HG03457 (cell line): Measurements from ENCODE around the gene PLIN1.
"Not testable (repeated sequence)": the region's sequence is repeated elsewhere in the genome, so short reads cannot be mapped to it uniquely, and the experiment has no call there.

Experiments
- ATAC-seq: cut with Tn5 transposase; IDR thresholded peaks from one replicate; pipeline ENCODE4 v1.9.1; 2021; ENCODE audit warnings: moderate number of reproducible peaks; ENCODE audit not compliant: unreplicated experiment

The PLIN1 gene, protein sequence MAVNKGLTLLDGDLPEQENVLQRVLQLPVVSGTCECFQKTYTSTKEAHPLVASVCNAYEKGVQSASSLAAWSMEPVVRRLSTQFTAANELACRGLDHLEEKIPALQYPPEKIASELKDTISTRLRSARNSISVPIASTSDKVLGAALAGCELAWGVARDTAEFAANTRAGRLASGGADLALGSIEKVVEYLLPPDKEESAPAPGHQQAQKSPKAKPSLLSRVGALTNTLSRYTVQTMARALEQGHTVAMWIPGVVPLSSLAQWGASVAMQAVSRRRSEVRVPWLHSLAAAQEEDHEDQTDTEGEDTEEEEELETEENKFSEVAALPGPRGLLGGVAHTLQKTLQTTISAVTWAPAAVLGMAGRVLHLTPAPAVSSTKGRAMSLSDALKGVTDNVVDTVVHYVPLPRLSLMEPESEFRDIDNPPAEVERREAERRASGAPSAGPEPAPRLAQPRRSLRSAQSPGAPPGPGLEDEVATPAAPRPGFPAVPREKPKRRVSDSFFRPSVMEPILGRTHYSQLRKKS

DNA sequence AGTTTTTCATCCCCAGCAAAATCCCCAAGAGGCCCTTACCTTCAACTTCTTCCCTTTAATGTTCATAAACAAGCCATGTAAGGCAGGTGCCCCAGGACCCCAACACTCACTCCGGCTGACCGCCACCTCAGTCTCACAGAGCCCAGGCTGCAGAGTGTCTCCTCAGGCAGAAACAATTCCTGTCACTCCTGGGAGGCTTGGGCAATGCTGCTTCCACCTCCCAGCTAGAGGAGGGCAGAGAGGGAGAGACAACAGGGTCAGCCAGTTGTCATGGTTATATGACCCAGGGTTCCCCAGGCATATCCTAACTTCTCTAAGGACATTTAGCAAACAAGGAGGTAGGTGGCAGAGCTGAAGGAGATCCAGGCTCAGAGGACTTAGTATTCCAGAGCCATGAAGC is at the start of gene PLIN1:
Gene PLIN1 (minus strand): TSS at position 156 of the 400 bp plus-strand sequence. CDS start 1,878 bp downstream, outside the sequence.
- no peak for ATAC-seq

DNA sequence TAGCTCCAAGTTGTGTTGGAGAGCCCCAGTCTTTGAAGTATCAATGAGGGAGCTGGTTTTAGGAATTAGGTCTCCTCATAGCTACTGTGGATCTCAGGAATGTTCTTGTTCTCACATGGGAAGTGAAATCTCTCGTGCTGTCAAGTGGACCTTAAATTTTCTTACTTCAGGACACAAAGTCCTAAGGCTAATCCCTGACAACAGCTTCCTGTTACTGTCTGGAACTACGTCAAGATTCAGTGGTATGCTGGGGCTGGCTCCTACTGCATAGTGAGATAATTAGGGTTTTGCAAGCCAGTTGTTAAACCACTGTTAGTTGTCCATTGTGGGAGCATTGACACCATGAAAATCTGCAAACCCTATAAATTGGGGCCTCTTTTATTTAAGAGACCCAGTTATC is 49.1 kb upstream of the PLIN1 start:
- ATAC-seq, result no peak

DNA sequence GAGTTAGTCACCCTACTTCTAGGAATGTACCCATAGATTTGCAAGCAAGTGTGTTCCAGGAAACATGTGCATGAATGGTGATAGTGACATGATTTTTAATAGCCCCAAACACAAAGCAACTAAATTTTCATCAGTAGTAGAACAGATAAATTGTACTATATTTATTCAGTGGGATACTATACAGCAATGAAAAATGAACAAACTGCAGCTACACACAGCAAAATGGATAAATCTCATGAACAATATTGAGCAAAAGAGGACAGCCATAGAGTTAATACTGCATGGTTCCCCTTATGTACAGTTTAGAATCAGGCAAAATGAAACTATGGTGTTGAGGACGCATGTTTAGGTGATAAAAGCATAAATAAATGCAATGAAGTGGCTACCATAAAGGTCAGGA is 45.9 kb upstream of the PLIN1 start:
- ATAC-seq, result no peak

DNA sequence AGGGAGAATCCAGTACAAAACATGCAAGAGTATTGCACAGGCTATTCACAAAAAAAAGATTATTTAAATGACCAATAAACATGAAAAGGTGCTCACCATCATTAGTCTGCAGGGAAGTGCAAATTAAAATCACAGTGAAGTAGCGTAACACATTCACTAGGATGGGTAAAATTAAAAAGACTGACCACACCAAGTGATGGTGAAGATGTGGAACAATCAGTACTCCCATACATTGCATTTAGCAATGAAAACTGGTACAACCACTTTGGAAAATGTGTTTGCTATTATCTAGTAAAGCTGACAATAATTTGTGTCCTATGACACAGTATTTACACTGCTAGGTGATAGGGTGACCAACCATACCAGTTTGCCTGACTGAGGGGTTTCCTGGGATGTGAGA is 45.5 kb upstream of the PLIN1 start:
- no peak for ATAC-seq

DNA sequence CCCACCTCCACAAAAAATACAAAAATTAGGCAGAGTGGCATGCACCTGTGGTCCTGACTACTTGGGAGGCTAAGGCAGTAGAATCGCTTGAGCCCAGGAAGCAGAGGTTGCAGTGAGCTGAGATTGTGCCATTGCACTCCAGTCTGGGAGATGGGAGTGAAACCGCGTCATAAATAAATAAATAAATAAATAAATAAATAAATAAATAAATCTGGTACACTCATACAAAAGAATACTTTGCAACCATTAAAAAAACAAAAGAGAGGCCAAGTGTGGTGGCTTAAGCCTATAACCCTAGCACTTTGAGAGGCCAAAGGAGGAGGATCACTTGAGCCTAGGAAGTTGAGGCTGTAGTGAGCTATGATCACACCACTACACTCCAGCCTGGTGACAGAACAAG is 43.9 kb upstream of the PLIN1 start:
- no peak for ATAC-seq

DNA sequence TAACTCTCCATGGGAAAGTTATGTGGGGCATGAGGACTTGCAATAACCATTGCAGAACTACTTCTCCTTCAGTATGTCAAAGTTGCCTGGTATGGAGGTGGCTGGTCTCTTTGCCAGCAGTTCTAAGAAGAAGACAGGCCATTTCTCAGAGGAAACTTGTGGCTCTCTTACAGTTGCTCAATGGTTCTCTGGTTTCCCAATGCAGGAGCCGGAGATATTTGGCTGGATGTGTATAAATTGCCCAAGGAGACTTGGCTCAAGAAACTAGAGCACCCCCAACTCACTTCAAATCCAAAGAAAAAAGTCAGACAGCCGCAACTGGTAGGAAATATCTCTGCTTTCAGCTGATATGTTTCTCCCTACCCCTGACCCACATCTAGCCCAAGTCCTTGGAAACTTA is 35.6 kb upstream of the PLIN1 start:
- ATAC-seq, result no peak

DNA sequence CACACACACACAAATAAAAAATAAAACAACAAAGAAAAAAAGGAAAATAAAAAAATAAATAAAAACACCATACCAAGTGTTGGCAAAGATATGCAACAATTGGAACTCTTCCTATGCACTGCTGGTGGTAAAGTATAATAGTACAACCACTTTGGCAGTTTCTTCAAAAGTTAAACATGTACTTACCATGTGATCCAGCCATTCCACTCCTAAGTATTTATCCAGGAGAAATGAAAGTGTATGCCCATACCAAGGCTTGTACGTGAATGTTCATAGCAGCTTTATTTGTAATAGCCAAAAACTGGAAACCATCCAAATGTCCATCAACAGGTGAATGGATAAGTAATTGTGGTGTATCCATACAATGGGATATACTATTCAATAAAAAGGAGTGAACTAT is 28.4 kb upstream of the PLIN1 start:
- no peak for ATAC-seq

DNA sequence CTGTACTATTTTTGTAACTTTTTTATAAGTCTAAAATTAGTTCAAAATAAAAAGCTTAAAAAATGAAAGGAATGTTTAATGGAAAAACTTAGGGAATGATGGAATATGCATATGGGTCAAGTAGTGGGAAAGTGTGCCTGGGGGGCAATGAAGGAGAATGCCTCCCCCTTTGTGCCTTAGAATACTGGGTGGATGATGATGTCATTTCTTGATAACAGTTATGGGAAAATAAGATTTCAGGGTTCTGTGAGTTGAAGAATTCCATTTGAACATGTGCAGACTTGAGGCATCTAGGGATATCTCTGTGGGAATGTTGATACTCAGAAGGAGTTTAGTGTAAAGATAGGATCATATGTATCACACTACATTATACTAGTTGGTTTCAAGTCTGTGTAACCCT is 25.2 kb upstream of the PLIN1 start:
- ATAC-seq, result no peak

DNA sequence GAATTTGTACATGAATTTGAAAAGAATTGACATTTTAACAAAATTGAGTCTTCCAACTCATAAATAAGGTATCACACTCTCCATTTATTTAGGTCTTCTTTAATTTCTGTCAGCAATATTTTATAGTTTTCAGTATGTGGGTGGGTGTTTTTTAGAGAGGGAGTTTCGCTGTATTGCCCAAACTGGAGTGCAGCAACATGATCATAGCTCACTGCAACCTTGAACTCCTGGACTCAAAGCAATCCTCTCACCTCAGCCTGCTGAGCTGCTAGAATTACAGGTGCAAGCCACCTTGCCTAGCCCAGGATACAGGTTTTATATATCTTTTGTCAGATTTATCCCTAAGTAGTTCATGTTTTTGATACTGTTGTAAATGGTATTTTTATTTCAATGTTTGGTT is 16.0 kb upstream of the PLIN1 start:
- no peak for ATAC-seq

DNA sequence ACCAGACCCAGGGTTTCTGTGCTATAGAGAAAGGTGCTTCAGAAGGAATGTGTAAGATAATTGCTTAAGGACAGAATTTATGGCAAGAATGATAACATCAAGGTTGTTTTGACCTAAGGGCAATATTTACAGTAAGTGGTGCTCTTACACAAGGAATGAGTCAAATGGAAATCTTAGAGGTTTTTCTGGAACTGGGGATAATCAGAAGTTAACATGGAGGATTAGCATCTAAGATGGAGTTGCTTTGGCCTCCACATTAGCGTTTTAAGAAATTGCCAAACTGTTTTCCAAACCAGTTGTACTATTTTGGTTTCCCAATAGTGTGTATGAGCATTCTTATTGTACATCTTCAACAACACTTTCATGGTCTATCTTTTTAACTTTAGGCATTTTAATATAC is 14.5 kb upstream of the PLIN1 start:
- ATAC-seq, result no peak

DNA sequence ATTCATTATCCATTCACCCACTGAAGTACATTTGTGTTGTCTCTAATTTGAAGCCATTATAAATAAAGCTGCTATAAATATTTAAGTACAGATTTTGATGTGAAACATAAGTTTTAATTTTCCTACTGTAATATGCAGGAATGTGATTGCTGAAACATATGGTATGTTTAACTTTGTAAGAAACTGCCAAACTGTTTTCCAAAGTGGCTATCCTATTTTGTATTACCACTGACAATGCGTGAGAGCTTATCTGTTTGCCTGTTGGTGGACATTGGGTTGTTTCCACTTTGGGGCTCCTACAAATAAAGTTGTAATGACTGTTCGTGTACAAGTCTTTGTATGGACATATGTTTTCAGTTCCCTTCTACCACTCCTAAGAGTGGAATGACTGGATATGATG is 13.9 kb upstream of the PLIN1 start:
- no peak for ATAC-seq

DNA sequence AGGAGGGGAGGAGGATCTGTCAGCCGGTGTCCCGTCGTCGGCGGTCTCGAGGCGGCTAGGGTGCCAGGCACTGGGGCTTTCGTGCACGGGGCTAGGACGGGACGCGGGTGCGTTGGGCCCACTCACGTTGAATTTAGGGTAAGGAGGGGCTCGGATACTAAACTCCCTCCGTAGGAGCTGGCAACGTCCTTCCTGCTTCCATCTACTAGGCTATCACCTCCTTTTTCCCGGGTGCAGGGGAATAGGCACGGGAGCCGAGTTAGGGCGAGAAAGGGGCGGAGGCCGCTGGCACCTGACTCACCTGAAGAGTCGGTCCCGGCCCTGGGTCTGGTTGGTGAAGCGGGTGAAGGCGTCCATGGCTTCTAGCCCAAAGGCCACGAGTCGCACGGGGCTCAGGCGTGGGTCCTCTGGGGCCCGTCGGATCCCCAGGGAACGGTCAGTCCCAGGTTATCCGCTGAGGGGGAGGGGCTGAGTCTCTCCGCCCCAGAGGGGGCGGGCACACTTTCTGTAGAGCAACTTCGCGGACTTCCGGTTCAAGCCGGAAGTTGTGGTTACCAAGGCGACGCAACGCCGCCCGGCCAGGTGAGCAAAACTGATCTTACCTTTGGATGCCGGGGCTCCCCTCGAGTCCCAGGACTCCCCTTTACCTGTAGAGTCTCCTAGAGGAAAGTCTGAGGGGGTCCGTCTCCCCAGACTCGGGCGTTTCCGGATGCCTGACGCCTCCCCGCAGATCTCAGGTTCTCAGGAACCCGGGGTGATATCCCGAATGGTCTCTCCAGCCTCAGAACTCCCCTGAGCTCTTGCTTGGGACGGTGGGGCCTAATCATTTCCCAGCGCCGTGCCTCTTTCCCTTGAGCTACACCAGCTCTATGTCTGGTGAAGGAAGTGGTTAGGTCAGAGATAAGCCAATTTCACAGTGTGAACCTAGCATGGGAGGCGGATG is 11.4 kb upstream of the PLIN1 start, which contains the start of the genes PEX11A and WDR93:
Gene PEX11A (minus strand): TSS at position 479 of the 943 bp plus-strand sequence. CDS start 122 bp downstream, at position 357.
Gene WDR93 (plus strand): TSS at position 536 of the 943 bp plus-strand sequence. CDS start 10,936 bp downstream, outside the sequence.
- peak; percentile 73 for ATAC-seq

DNA sequence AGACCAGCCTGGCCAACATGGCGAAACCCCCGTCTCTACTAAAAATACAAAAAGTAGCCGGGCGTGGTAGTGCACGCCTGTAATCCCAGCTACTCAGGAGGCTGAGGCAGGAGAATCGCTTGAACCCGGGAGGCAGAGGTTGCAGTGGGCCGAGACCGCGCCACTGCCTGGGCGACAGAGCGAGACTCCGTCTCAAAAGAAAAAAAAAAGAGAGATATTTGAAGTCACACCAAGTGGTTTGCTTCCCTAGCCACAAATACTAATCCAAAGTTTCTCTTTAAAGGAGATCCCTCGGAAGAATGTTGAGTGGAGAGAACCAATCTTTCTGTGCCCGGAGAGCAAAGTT is 10.7 kb upstream of the PLIN1 start:
- not testable (repeated sequence) for ATAC-seq

DNA sequence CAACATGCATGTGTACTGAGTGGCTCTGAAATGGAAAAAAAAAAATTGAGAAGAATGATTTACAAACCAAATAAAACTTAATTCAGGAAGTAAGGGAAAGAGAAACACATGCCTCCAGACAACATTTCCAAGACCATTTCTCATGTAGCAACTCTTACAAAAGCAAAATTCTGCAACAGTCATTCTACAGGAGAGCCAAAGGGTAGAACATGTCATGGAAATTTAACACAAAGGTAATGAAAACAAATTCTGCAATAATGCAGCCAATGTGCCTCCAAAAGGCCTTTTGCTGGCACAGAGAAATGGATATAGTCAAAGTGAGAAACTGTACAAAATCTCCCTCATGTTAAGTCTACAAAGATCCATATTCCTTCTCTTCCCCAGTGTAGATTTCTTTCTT is 7.4 kb upstream of the PLIN1 start:
- ATAC-seq, result no peak

DNA sequence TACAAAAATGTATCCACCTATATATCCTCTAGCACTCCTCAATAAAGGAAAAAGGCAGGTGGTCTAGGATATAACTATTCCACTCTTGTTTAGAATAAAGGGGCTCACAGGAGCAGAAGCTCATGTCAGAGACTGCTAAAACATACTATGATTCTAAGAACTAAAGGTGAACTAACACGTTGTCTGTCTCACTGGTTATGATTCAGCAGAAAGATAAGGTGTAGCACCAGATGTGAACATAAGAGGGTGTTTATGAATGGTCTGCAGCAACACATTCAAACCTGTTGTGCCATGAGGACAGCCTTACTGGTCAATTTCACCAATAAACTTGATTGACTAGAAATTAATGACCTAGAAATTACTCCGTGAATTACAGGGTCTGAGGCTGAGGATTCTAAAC is 6.8 kb upstream of the PLIN1 start:
- no peak for ATAC-seq

DNA sequence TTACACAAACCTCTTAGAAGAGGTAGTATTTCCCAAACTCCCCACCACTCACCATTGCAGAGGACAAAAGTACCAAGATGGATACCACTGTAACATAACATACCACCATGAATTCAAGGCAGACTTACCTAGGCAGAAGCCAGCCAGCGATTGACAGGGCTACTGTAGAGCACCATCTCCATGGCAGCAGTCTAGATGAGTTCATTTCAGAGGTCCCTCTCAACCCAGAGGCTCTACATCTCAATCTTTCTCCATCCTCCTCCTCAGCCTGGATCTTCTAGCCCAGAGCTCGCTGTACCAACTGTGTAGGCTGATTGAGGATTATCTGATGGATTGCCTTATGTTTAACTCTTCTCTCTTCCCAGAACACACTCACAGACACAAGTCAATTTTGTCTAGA is 2.0 kb upstream of the PLIN1 start:
- no peak for ATAC-seq

DNA sequence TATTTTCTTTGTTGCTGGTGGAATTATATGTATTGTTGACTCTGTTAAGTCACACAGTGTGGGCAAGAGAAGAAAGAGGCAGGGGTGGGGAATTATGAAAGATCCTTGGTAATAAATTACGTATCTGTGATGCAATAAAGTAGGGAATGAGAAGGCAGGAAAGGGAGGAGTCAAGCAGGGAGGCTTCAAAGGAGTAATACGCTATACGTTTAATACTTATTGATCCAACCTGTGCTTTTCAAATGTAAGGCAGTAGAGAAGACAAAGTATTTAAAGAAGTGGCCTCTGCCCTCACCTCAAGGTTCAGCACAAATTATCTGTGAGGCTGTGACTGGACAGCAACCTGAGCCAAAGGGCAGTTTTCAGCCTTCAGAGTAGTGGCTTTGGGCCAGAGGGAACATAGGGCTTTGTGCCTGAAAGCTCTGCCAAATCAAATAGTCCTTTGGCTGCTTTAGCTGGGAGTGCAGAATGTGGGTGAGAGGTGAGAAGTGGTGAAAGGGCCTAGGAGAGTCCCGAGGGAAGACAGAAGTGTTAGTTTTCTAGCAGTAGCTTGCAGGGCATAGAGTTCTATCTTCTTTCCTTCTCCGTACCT is 1.2 kb upstream of the PLIN1 start:
- no peak for ATAC-seq

DNA sequence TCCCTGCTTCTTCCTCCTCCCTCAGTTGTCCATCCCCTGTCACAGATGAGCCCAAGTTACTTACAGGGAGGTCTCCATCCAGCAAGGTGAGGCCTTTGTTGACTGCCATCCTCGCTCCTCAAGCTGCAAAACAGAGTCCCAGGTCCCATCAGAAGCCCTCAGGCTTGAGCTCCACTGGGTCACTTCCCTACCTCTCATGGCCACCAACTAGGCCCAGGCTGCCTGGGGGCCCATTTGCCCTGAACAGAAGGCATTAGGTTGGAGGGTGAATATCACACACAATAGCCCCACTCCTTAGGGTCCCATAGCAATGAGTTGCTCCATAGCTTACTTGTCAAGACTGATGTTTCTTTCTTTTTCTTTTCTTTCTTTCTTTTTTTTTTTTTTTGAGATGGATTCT is 1.8 kb downstream of the PLIN1 start:
- ATAC-seq, result no peak

DNA sequence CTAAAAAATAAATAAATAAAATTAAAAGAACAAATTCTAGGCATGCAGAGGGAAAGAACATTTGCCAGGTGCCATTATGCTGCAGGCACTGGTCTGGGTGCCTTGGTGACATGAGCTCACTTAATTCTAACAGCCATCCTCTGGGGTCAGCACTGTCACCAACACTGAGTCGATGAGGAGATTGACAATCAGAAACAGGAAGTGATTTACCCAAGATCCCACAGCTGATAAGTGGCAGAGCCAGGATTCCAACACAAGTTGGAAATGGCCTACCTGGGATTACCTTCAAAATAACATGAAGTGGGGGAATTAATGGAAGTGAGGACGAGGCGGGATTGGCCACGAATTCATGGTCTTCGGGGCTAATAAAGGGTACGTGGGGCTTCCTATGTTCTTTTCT is 3.6 kb downstream of the PLIN1 start:
- ATAC-seq, result no peak

DNA sequence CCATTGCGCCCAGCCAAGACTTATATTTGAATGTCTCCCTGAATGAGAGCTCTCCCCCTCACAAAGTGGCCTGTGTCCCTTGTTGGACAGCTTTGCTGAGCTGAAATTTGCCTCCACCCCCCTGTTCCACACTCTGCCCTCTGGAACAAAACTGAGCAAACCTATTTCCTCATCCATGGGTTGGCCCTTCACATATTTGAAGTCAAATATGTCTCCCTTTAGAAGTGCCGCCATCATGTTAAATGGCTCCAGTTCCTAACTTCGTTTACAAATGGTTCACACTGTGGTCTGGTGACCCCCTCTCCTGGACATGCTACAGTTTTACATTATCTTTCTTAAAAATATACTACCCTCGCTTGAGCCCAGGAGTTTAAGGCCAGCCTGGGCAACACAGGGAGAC is 4.6 kb downstream of the PLIN1 start:
- no peak for ATAC-seq

DNA sequence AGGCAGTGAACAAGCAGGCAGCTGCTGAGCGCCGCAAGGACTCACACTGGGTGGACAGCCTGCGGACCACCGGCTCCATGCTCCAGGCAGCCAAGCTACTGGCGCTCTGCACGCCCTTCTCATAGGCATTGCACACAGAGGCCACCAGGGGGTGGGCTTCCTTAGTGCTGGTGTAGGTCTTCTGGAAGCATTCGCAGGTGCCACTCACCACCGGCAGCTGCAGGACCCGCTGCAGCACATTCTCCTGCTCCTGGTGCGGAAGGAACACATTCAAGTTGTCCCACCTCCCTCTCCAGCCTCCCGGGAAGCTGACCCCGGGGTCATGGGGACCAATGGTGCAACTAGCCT is 6.0 kb downstream of the PLIN1 start:
- no peak for ATAC-seq
